GM18951 (cell line): ENCODE results near the gene TOB2.
A peak's percentile ranks its signal among the peaks of the same experiment; 100 is the strongest.
"Not testable (repeated sequence)": the region's sequence is repeated elsewhere in the genome, so short reads cannot be mapped to it uniquely, and the experiment has no call there.

ENCODE experiments used
- POLR2A ChIP-seq: IDR thresholded peaks from 4 replicates; pipeline ENCODE4 v1.6.1; 2011; ENCODE audit warnings: mild to moderate bottlenecking; ENCODE audit not compliant: insufficient read length, insufficient read depth; ENCODE audit errors: extremely low read depth
- in situ Hi-C: fragments of 300-500 bp; cut with MboI; formaldehyde crosslinking; loops from one replicate; pipeline ENCODE4 v1.12.0; 2022; ENCODE audit warnings: low sequenced_read_pairs, mixed read lengths, inconsistent platforms; ENCODE audit not compliant: unreplicated experiment

TOB2 gene

GRCh38 chr22:41478891-41479521, 32.4 kb upstream of the TOB2 start:
- in situ Hi-C loops, result no loop called here
- no peak for TF ChIP-seq POLR2A

GRCh38 chr22:41478473-41478872, 31.9 kb upstream of the TOB2 start:
- no peak for TF ChIP-seq POLR2A
- in situ Hi-C loops, result no loop called here

GRCh38 chr22:41474872-41475451, 28.4 kb upstream of the TOB2 start:
- no peak for TF ChIP-seq POLR2A
- in situ Hi-C loops, result no loop called here

GRCh38 chr22:41471568-41471967, 25.0 kb upstream of the TOB2 start:
- no peak for TF ChIP-seq POLR2A
- in situ Hi-C loops, result no loop called here

GRCh38 chr22:41470886-41471285, 24.3 kb upstream of the TOB2 start:
- no peak for TF ChIP-seq POLR2A
- in situ Hi-C loops, result no loop called here

GRCh38 chr22:41469218-41469851, 22.7 kb upstream of the TOB2 start:
- in situ Hi-C loops, result no loop called here

GRCh38 chr22:41468381-41469217, 22.0 kb upstream of the TOB2 start, which contains the start of the genes ACO2 and PHF5A:
TSS of gene ACO2 (plus strand) at chr22:41469117. CDS start at chr22:41469147, 30 bp downstream.
TSS of gene PHF5A (minus strand) at chr22:41468692. CDS start at chr22:41468653, 39 bp downstream.
- TF ChIP-seq POLR2A, result peak; percentile 67
- in situ Hi-C loops, result no loop called here

More at GRCh38 chr22:41469218-41469851, 22.7 kb upstream of the TOB2 start:
- no peak for TF ChIP-seq POLR2A

- TF ChIP-seq POLR2A, result no peak
- in situ Hi-C loops, result no loop called here
These were observed 15.3 kb upstream of the TOB2 start for GRCh38 chr22:41461901-41462300.

GRCh38 chr22:41460071-41460470, 13.5 kb upstream of the TOB2 start:
- in situ Hi-C loops, result not testable (repeated sequence)

- TF ChIP-seq POLR2A, result no peak
- in situ Hi-C loops, result no loop called here
These were observed 12.8 kb upstream of the TOB2 start for GRCh38 chr22:41459431-41459830.

GRCh38 chr22:41458161-41458728, 11.6 kb upstream of the TOB2 start:
- in situ Hi-C loops, result no loop called here
- no peak for TF ChIP-seq POLR2A

- in situ Hi-C loops, result no loop called here
- TF ChIP-seq POLR2A, result peak; percentile 58
These were observed 1.7 kb upstream of the TOB2 start for GRCh38 chr22:41448189-41448808.
